ENCODE measurements around the gene MAT1A. TPM values are rescaled to one million over a fixed set of nuclear protein-coding genes. Genes with fewer than 3 reads are reported as not detected.

MAT1A gene
- polyA plus RNA-seq, 6 donors from 2014 or later = not detected

Other genes with a start within 250 kb of the MAT1A start
- 10 to 100 TPM; 26.2 to 46.5 (median 36.7) TPM for gene TMEM254, start 211.0 kb downstream of the MAT1A start, polyA plus RNA-seq (ENCODE audit: low read depth in 6 of 6)
- gene PLAC9, start 156.9 kb downstream of the MAT1A start, polyA plus RNA-seq (ENCODE audit: low read depth in 6 of 6) = not detected
- 100 to 1,000 TPM; 146 to 167 (median 157) TPM for gene ANXA11, start 84.1 kb downstream of the MAT1A start, polyA plus RNA-seq (ENCODE audit: low read depth in 6 of 6)
- not detected for gene DYDC1, start 67.1 kb upstream of the MAT1A start, polyA plus RNA-seq (ENCODE audit: low read depth in 6 of 6)
- gene DYDC2, start 67.1 kb upstream of the MAT1A start, polyA plus RNA-seq (ENCODE audit: low read depth in 6 of 6) = not detected
- 10 to 100 TPM in 2 of 6 donors, 1 to 10 TPM in 4; 2.5 to 13.9 (median 8.3) TPM for gene PRXL2A, start 118.9 kb upstream of the MAT1A start, polyA plus RNA-seq (ENCODE audit: low read depth in 6 of 6)
- gene TSPAN14, start 164.7 kb upstream of the MAT1A start, polyA plus RNA-seq (ENCODE audit: low read depth in 6 of 6) = 10 to 100 TPM; 31.0 to 60.8 (median 38.1) TPM
- under 1 TPM in 1 of 6 donors, not detected in 5; 0.19 TPM for gene SH2D4B, start 248.2 kb upstream of the MAT1A start, polyA plus RNA-seq (ENCODE audit: low read depth in 6 of 6)

Measured in naive B cell (primary cell).